22Rv1 (cell line): ENCODE measurements around the gene EOMES.

ENCODE experiments used
- CTCF ChIP-seq: fragments of 450-650 bp; IDR thresholded peaks from 2 replicates; pipeline ENCODE4 v1.5.1; 2017; ENCODE audit warnings: mild to moderate bottlenecking
- ZFX ChIP-seq: fragments of 450-650 bp; IDR thresholded peaks from 2 replicates; pipeline ENCODE4 v1.6.1; 2017; ENCODE audit warnings: antibody characterized with exemption, borderline replicate concordance

GRCh38 chr3:27729748-27730611, 7.9 kb upstream of the EOMES start:
- TF ChIP-seq CTCF (no peak), ZFX (no peak)
